ENCODE measurements around the gene TBCA.

GRCh38 chr5:77795268-77795667 is 19.1 kb upstream of the TBCA start:
- TF ChIP-seq CTCF (IDR thresholded peaks at IDR 0.05) (no peak), POLR2A (IDR thresholded peaks at IDR 0.05) (no peak)

All from Peyer's patch (tissue), 4 donors.